C4-2B (cell line): ENCODE results near the gene SRCAP.

Experiments
- H3K27ac ChIP-seq: fragments of 450-650 bp; 2 replicates; pipeline ENCODE4 v1.5.1; 2017
- ZFX ChIP-seq: fragments of 450-650 bp; IDR thresholded peaks from 2 replicates; pipeline ENCODE4 v1.6.1; 2017
- TF ChIP-seq, protein P1 (sequence below): fragments of 450-650 bp; conservative IDR thresholded peaks from 2 replicates; pipeline ENCODE4 v1.5.1; 2017; ENCODE audit warnings: mild to moderate bottlenecking

SRCAP gene

DNA sequence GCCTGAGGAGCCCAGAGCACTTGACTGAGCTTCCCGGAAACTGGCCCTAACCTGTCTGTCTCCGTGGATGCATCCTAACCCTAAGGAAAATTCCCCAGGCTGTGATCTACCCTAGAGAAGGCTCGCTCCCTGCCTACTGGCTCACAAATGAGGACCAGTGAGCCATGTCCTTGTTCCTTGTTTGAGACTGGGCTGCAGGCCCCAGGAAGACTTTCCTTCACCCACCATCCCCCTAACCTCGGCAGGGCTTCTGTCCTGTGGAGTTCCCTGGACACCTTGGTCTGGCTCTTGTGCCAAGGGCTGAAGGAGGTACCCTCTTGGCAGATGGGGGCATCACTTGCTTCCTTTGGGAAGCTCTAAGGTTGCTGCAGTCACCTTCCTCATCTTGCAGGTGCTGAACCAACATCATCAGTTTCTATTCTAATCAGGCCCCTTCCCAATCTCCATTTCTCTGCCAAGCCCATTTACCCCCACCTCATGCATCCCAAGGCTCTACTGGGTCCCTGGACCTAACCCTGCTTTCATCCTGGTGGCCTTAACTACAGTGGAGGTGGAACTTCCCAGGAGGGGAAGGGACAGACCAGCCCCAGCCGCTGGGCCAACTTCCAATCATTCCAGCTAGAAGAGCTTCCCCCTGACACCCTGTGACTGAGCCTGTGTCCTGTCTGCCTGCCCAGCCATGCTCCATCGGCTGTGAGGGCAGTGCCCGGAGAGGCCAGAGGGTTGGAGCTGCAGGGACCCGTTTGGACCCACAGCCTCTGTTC lies 75.6 kb downstream of the SRCAP start:
- TF ChIP-seq ZFX: no peak
- TF ChIP-seq, protein P1, sequence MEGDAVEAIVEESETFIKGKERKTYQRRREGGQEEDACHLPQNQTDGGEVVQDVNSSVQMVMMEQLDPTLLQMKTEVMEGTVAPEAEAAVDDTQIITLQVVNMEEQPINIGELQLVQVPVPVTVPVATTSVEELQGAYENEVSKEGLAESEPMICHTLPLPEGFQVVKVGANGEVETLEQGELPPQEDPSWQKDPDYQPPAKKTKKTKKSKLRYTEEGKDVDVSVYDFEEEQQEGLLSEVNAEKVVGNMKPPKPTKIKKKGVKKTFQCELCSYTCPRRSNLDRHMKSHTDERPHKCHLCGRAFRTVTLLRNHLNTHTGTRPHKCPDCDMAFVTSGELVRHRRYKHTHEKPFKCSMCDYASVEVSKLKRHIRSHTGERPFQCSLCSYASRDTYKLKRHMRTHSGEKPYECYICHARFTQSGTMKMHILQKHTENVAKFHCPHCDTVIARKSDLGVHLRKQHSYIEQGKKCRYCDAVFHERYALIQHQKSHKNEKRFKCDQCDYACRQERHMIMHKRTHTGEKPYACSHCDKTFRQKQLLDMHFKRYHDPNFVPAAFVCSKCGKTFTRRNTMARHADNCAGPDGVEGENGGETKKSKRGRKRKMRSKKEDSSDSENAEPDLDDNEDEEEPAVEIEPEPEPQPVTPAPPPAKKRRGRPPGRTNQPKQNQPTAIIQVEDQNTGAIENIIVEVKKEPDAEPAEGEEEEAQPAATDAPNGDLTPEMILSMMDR: no peak
- peak overlapping the region; percentile 97 for H3K27ac ChIP-seq

DNA sequence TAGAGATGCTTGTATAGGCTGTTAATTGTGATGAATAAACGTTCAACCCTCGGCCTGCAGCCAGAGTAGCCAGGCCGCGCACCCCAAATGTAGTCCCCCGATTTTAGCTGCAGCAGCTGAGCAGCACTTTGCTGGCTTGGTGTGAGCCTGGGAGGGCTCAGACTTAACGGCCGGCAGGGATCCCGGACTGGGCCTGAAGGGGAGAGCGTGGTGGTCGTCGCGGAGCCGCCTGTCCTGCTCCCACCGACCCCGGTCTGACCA lies 76.1 kb downstream of the SRCAP start:
- peak overlapping the region; percentile 97 for H3K27ac ChIP-seq
- TF ChIP-seq, protein P1: no peak
- TF ChIP-seq ZFX: no peak

DNA sequence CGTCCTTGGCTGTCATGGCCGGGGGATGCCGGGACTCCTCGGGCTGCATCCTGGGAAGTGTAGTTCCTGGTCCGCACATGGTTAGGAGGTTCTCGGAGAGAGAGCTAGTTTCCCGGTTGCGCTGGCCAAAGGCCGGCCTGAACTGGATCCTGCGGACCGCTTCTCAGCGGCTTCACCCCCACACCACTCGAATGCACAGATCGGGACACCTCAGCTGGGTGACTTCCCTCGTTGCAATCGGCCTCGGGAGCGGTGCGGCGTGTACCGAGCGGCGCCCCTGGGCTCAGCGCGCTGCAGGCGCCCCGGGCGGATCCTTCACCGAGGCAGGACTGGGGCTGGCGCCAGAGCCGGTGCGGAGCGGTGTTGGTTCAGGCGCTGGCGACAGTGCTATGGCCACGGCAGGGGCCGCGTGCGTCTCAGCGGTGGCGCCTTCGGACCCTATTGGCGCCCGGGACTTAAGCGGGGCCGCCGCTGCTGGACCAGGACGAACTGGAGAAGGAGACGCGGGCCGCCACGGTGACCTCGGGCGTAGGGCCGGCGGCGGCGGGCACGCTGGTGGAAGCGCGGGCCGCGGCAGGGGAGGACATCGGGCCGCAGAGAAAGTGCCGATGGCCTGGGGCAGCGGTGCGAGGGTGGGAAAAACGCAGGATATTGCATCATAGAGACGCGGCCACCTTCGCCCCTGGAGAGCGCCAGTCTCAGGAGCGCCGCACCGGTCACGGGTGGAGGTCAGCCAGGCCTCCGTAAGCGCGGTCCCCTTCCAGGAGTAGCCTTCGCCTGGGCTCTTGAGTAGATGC lies 76.6 kb downstream of the SRCAP start:
- H3K27ac ChIP-seq: peak overlapping the region; percentile 97
- TF ChIP-seq ZFX: peak; percentile 87
- TF ChIP-seq, protein P1: no peak

DNA sequence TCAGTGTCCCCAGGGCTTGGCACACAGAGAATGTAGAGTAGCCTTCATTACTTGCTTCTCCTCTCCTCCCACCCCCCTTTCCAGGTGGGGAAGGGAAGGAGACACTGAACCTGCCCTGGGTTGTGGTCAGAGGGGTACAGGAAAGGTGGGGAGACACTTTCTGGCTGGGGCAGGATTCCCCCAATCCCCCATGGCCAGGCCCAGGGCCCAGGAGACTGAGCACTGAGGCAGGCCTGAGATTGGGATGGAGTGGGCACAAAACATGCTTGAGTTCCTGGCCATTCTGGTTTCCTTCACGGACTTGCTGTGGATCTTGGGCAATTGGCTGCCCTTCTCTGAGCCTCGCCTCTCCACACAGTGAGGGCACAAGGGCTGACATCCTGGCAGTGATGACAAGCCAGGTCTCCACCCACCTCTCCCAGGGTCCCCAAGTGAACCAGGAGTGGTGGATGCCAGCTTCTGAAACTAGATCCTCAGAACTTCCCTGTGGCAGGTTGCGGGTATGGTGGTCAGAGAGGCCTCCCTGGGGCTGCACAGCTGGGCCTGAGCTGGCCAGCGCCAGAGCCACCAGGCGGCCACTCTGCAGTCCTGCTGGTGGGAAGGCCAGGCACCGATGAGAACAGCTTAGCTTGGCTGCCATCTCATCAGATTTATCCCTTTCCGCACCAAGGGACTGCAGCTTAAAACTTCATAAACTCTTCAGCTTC lies 78.8 kb downstream of the SRCAP start:
- no peak overlapping the region for H3K27ac ChIP-seq
- no peak for TF ChIP-seq ZFX
- TF ChIP-seq, protein P1: no peak

DNA sequence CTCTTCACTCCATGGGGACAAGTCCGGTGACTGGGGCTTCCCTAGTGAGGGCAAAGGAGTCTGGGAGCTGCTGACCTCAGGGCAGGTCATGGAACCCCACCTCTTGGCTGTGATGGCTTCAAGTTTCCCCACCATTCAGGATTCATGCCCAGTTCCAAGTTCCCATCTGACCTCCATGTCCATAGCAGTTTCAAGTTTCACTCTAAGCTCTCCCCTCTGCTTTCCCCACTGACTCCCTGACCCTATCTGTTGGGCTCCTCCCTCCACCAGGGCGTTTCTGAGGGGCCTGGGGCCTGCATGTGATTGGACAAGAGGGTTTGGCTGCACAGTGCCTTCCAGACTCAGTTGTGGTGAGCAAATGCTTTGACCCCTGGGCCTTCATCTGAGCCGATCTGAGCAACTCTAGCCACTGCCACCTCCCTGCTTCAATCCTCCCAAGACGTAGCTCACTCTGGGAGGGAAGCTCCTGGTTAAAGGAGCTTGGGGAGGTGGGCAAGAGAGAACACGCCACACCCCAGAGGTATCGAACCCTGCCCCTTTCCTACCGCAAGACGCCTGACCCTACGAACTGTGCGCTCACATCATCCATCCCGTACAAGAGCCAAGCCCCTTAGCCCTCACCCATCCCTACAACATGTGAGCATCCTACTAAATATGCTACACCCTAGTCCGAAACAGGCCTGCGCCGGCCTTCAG lies 79.7 kb downstream of the SRCAP start:
- H3K27ac ChIP-seq: no peak overlapping the region
- TF ChIP-seq, protein P1: no peak
- TF ChIP-seq ZFX: no peak

DNA sequence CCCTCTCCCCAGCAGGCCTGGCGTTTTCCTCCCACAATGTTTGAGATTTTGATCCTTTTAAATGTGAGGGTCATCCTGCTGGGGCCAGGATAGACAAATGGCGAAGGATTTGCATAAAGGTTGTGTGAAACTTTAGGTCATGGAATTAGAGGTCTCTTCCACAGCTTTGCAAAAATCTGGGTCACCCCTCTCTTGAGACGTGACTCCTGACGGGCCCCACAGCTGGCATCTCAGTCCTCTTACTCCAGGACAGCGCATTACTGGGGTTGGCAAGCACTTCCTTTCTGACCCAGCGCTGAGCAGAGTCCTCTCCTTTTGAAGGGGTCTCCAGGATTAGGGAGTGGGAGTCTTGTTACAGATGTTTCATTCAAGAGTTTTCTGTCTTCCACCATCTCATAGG lies 80.6 kb downstream of the SRCAP start:
- TF ChIP-seq ZFX: no peak
- TF ChIP-seq, protein P1: no peak
- H3K27ac ChIP-seq: no peak overlapping the region
